Stimulated activated CD4-positive, alpha-beta T cell treated with anti-CD3 and anti-CD28 coated beads, Interleukin-15, amount 100 ng/mL, for 1 hour (primary cell): ENCODE measurements around the gene KCNMA1.
"Not testable (repeated sequence)": the region's sequence is repeated elsewhere in the genome, so short reads cannot be mapped to it uniquely, and the experiment has no call there.

Experiments used
- DNase-seq, 2 donors: peaks; one replicate each; pipeline ENCODE4 v3.0.0-alpha.2; 2020; ENCODE audit warnings: low read depth in 1 of 2, low spot score in 1 of 2

The KCNMA1 gene

GRCh38 chr10:77664008-77664407 lies 26.4 kb upstream of the KCNMA1 start:
- no peak for DNase-seq

GRCh38 chr10:77661674-77662073 lies 24.1 kb upstream of the KCNMA1 start:
- DNase-seq, result no peak

- DNase-seq, result no peak
Measured at GRCh38 chr10:77661100-77661499, 23.5 kb upstream of the KCNMA1 start.

GRCh38 chr10:77659046-77659670 lies 21.6 kb upstream of the KCNMA1 start:
- DNase-seq, result not testable (repeated sequence)

GRCh38 chr10:77653210-77653609 lies 15.6 kb upstream of the KCNMA1 start:
- DNase-seq, result no peak

- no peak for DNase-seq
Measured at GRCh38 chr10:77649333-77650331, 12.0 kb upstream of the KCNMA1 start.

GRCh38 chr10:77648472-77648871 lies 10.9 kb upstream of the KCNMA1 start:
- no peak for DNase-seq

- DNase-seq, result no peak
Measured at GRCh38 chr10:77647543-77648293, 10.1 kb upstream of the KCNMA1 start.

- no peak for DNase-seq
Measured at GRCh38 chr10:77644557-77645243, 7.1 kb upstream of the KCNMA1 start.

GRCh38 chr10:77643795-77644468 lies 6.3 kb upstream of the KCNMA1 start:
- DNase-seq, result no peak

GRCh38 chr10:77641788-77642397 lies 4.3 kb upstream of the KCNMA1 start:
- no peak for DNase-seq

GRCh38 chr10:77641344-77641743 lies 3.7 kb upstream of the KCNMA1 start:
- DNase-seq, result no peak

GRCh38 chr10:77640167-77640566 lies 2.6 kb upstream of the KCNMA1 start:
- no peak for DNase-seq

- DNase-seq, result no peak
Measured at GRCh38 chr10:77639756-77640155, 2.1 kb upstream of the KCNMA1 start.

GRCh38 chr10:77638321-77639101 lies 903 bp upstream of the KCNMA1 start:
- no peak for DNase-seq

- DNase-seq, result no peak
Measured at GRCh38 chr10:77636967-77637531, 559 bp downstream of the KCNMA1 start.

GRCh38 chr10:77636282-77636966 lies 1.2 kb downstream of the KCNMA1 start:
- DNase-seq, result no peak
